Sigmoid colon (tissue), 4 donors: ENCODE data around the gene CTIF.

Experiments used
- EP300 ChIP-seq, 4 donors: sonication (generic); formaldehyde crosslinking; IDR thresholded peaks; one replicate each; pipeline ENCODE4 v1.6.1; 2017; ENCODE audit warnings: antibody characterized with exemption in 4 of 4
- POLR2A ChIP-seq, 2 donors: fragments of 450-650 bp; IDR thresholded peaks; one replicate each; pipeline ENCODE4 v1.6.1; 2016; ENCODE audit warnings: antibody characterized with exemption in 2 of 2, mild to moderate bottlenecking in 2 of 2, moderate library complexity in 2 of 2
- POLR2AphosphoS5 ChIP-seq, 4 donors: sonication (generic); formaldehyde crosslinking; IDR thresholded peaks; one replicate each; pipeline ENCODE4 v1.6.1; 2017; ENCODE audit warnings: antibody characterized with exemption in 4 of 4
- TF ChIP-seq, protein P1 (sequence below), 4 experiments: fragments of 450-650 bp in 3 of 4; fragments of 200-600 bp in 1 of 4; IDR thresholded peaks; one replicate each; pipeline ENCODE4 v1.5.1; 2016 to 2019; ENCODE audit warnings: antibody characterized with exemption in 4 of 4, mild to moderate bottlenecking in 3 of 4, moderate library complexity in 2 of 4

DNA sequence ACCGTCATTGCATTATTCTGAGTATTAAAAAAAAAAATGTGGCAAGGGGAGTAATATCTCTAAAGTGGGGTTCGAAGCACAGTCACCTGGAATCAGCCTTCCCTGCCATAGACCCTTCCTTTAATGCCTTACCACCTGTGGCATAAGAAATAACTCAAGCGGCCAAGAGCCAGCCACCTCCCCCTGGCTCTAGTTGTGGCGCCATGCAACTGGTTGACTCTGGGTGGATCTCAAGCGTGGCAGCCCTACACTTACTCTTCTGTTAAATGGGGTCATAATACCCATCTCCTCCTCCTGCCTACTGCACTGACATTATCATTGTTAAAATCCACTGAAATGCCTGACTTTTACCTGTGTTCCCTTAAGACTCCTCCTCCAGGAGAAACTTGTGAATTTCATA is 236.1 kb downstream of the CTIF start:
- TF ChIP-seq, protein P1, sequence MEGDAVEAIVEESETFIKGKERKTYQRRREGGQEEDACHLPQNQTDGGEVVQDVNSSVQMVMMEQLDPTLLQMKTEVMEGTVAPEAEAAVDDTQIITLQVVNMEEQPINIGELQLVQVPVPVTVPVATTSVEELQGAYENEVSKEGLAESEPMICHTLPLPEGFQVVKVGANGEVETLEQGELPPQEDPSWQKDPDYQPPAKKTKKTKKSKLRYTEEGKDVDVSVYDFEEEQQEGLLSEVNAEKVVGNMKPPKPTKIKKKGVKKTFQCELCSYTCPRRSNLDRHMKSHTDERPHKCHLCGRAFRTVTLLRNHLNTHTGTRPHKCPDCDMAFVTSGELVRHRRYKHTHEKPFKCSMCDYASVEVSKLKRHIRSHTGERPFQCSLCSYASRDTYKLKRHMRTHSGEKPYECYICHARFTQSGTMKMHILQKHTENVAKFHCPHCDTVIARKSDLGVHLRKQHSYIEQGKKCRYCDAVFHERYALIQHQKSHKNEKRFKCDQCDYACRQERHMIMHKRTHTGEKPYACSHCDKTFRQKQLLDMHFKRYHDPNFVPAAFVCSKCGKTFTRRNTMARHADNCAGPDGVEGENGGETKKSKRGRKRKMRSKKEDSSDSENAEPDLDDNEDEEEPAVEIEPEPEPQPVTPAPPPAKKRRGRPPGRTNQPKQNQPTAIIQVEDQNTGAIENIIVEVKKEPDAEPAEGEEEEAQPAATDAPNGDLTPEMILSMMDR (IDR thresholded peaks at IDR 0.05), result no peak
- TF ChIP-seq POLR2AphosphoS5 (IDR thresholded peaks at IDR 0.05) (no peak), EP300 (IDR thresholded peaks at IDR 0.05) (no peak), POLR2A (IDR thresholded peaks at IDR 0.05) (no peak)
